PC-3 (cell line): Measurements from ENCODE around the gene LBHD2. TPM values are rescaled to one million over a fixed set of nuclear protein-coding genes. Genes with fewer than 3 reads are reported as not detected.

ENCODE experiments used
- ATAC-seq: fragments of 200-7000 bp; cut with Tn5 transposase; 2 replicates; pipeline ENCODE4 v1.9.1; 2020; ENCODE audit warnings: mild to moderate bottlenecking, moderate library complexity
- BruUV-seq: library from RNA; stranded (reverse); fragments of 400-500 nt; replicated peaks from 2 replicates; lab custom pipeline; 2021; lab: Mats Ljungman, UMichigan
- CTCF ChIA-PET: fragments of 300-600 bp; sonication (Branson Sonifier 250); formaldehyde crosslinking; loops from one replicate; lab custom pipeline; 2022; ENCODE audit warnings: antibody characterized with exemption; lab: Charles Lee
- POLR2A ChIA-PET: fragments of 300-600 bp; sonication (Branson Sonifier 250); formaldehyde crosslinking; loops from one replicate; lab custom pipeline; 2022; ENCODE audit warnings: antibody characterized with exemption; ENCODE audit not compliant: unreplicated experiment; lab: Charles Lee
- DNase-seq: peaks from one replicate; pipeline ENCODE4 v3.0.0-alpha.2; 2015
- H2AFZ ChIP-seq: fragments of 300-600 bp; sonication (generic); 2 replicates; pipeline ENCODE4 v1.6.0; 2016; ENCODE audit warnings: antibody characterized with exemption, low read length
- H3F3A ChIP-seq: fragments of 300-600 bp; sonication (generic); one replicate; pipeline ENCODE4 v1.6.0; 2017; ENCODE audit warnings: antibody characterized with exemption, low read length, control low read depth, mild to moderate bottlenecking; ENCODE audit not compliant: unreplicated experiment
- H3K27ac ChIP-seq: fragments of 300-600 bp; sonication (generic); 2 replicates; pipeline ENCODE4 v1.5.1; 2016; ENCODE audit warnings: mild to moderate bottlenecking, low read length
- H3K27me3 ChIP-seq: fragments of 300-600 bp; sonication (generic); 2 replicates; pipeline ENCODE4 v1.6.1; 2016; ENCODE audit warnings: low read length, mixed read lengths
- H3K36me3 ChIP-seq: fragments of 300-600 bp; sonication (generic); 2 replicates; pipeline ENCODE4 v1.6.1; 2016; ENCODE audit warnings: low read depth, mixed run types, low read length, mixed read lengths
- H3K4me1 ChIP-seq: fragments of 300-600 bp; sonication (generic); 2 replicates; pipeline ENCODE4 v1.5.1; 2016; ENCODE audit warnings: low read length; ENCODE audit not compliant: insufficient read depth
- H3K4me2 ChIP-seq: fragments of 300-600 bp; sonication (generic); 2 replicates; pipeline ENCODE4 v1.6.0; 2016; ENCODE audit warnings: low read length
- H3K4me3 ChIP-seq: fragments of 300-600 bp; sonication (generic); 2 replicates; pipeline ENCODE4 v1.5.1; 2016; ENCODE audit warnings: mild to moderate bottlenecking, low read length, mixed read lengths
- H3K79me2 ChIP-seq: fragments of 300-600 bp; sonication (generic); 2 replicates; pipeline ENCODE4 v1.6.1; 2017; ENCODE audit warnings: low read length, mixed read lengths
- H3K9ac ChIP-seq: fragments of 300-600 bp; sonication (generic); 2 replicates; pipeline ENCODE4 v1.6.0; 2016; ENCODE audit warnings: mild to moderate bottlenecking, low read length
- H3K9me2 ChIP-seq: fragments of 300-600 bp; sonication (generic); replicated peaks from 2 replicates; pipeline ENCODE4 v1.6.1; 2016; ENCODE audit warnings: mixed run types, low read length, mixed read lengths
- H3K9me3 ChIP-seq: fragments of 300-600 bp; sonication (generic); 2 replicates; pipeline ENCODE4 v1.6.1; 2016; ENCODE audit warnings: low read length, mixed read lengths
- H4K20me1 ChIP-seq: fragments of 300-600 bp; sonication (generic); 2 replicates; pipeline ENCODE4 v1.6.1; 2016; ENCODE audit warnings: low read length, mixed read lengths
- CTCF ChIP-seq: fragments of 300-600 bp; sonication (generic); conservative IDR thresholded peaks from 2 replicates; pipeline ENCODE4 v1.5.1; 2017; ENCODE audit warnings: antibody characterized with exemption, low read depth, mild to moderate bottlenecking, low read length
- EZH2 ChIP-seq: fragments of 300-600 bp; sonication (generic); IDR thresholded peaks from one replicate; pipeline ENCODE4 v1.6.1; 2017; ENCODE audit warnings: antibody characterized with exemption, mild to moderate bottlenecking, low read length; ENCODE audit not compliant: unreplicated experiment
- EZH2phosphoT487 ChIP-seq: fragments of 300-600 bp; sonication (generic); IDR thresholded peaks from 2 replicates; pipeline ENCODE4 v1.6.1; 2018; ENCODE audit warnings: mild to moderate bottlenecking, antibody characterized with exemption, low read length, borderline replicate concordance
- intact Hi-C: fragments of 100-400 bp; cut with micrococcal nuclease; formaldehyde crosslinking; loops from 2 replicates; pipeline ENCODE4 v1.9.0; 2023
- total RNA-seq: library from RNA; depleted of rRNA; stranded (reverse); fragments of >200 nt; gene quantifications from 2 replicates; pipeline ENCODE4 v1.2.3, GENCODE V29; 2014

Gene LBHD2
- total RNA-seq, 1 experiment from 2014 or later, result not detected

- TF ChIP-seq EZH2, result no peak
- TF ChIP-seq CTCF, result no peak
- no peak for TF ChIP-seq EZH2phosphoT487
- H3K4me3 ChIP-seq, result peak overlapping the region; percentile 32; the same call in 1 of the 2 replicates
- ATAC-seq (peak; percentile 27), DNase-seq (peak; percentile 81)
- H3K9me2 ChIP-seq, result no peaks in the 10 kb centered on the region
- intact Hi-C loops, result loop anchor here (5.0 kb wide), 1 partner anchor 163 kb away; no protein-coding TSS in a partner anchor
- 0 out of 2 replicates have a peak, but pooled peaks cover 6% of the 10 kb centered on the region for H4K20me1 ChIP-seq
- peaks cover 54% of the 10 kb centered on the region for H3K4me1 ChIP-seq
- H3K9ac ChIP-seq, result no peak overlapping the region
- no peaks in the 10 kb centered on the region for H3K27me3 ChIP-seq
- BruUV-seq, result no TSS peak
- no peaks in the 10 kb centered on the region for H3K9me3 ChIP-seq
- ChIA-PET POLR2A (interaction anchor here (0.5 kb wide), 1 partner anchor 206 kb away, joined by 9 read pairs; no protein-coding TSS in a partner anchor), CTCF (interaction anchor here (0.7 kb wide), 1 partner anchor 24 kb away, joined by 3 read pairs; no protein-coding TSS in a partner anchor)
- no peak overlapping the region for H2AFZ ChIP-seq
- H3K79me2 ChIP-seq, result peaks cover 32% of the 10 kb centered on the region
- H3K36me3 ChIP-seq, result peaks cover 19% of the 10 kb centered on the region
- peak overlapping the region; percentile 73 for H3K4me2 ChIP-seq
- peaks cover 3% of the 10 kb centered on the region for H3F3A ChIP-seq
- H3K27ac ChIP-seq, result peak overlapping the region; percentile 73
Observed at GRCh38 chr14:103129301-103130016, 45.4 kb downstream of the LBHD2 start.

GRCh38 chr14:103130017-103130764 is 46.2 kb downstream of the LBHD2 start:
- no peaks in the 10 kb centered on the region for H3K9me2 ChIP-seq
- DNase-seq (no peak), ATAC-seq (no peak)
- H3K4me3 ChIP-seq, result peak overlapping the region; percentile 32; the same call in 1 of the 2 replicates
- POLR2A ChIA-PET, result interaction anchor here (0.5 kb wide), 1 partner anchor 206 kb away, joined by 9 read pairs; no protein-coding TSS in a partner anchor
- peaks cover 3% of the 10 kb centered on the region for H3F3A ChIP-seq
- no peak overlapping the region for H3K9ac ChIP-seq
- H3K9me3 ChIP-seq, result no peaks in the 10 kb centered on the region
- peak overlapping the region; percentile 73 for H3K4me2 ChIP-seq
- H3K27ac ChIP-seq, result peak overlapping the region; percentile 73
- intact Hi-C loops, result no loop called here
- 0 out of 2 replicates have a peak, but pooled peaks cover 6% of the 10 kb centered on the region for H4K20me1 ChIP-seq
- no peaks in the 10 kb centered on the region for H3K27me3 ChIP-seq
- no peak for TF ChIP-seq EZH2
- H3K79me2 ChIP-seq, result peaks cover 25% of the 10 kb centered on the region
- BruUV-seq, result no TSS peak
- CTCF ChIA-PET, result interaction anchor here (1.4 kb wide), 1 partner anchor 25 kb away, joined by 5 read pairs; no protein-coding TSS in a partner anchor
- H3K4me1 ChIP-seq, result peaks cover 47% of the 10 kb centered on the region
- no peak overlapping the region for H2AFZ ChIP-seq
- H3K36me3 ChIP-seq, result peaks cover 25% of the 10 kb centered on the region

- H4K20me1 ChIP-seq, result 0 out of 2 replicates have a peak, but pooled peaks cover 4% of the 10 kb centered on the region
- DNase-seq (peak; percentile 65), ATAC-seq (no peak)
- H3K4me1 ChIP-seq, result peaks cover 49% of the 10 kb centered on the region
- H3K9me3 ChIP-seq, result no peaks in the 10 kb centered on the region
- peak overlapping the region; percentile 73; the same call in 1 of the 2 replicates for H3K4me2 ChIP-seq
- no TSS peak for BruUV-seq
- no peak overlapping the region for H3K4me3 ChIP-seq
- H3K79me2 ChIP-seq, result peaks cover 17% of the 10 kb centered on the region
- intact Hi-C loops, result no loop called here
- peak overlapping the region; percentile 73; the same call in 1 of the 2 replicates for H3K27ac ChIP-seq
- POLR2A ChIA-PET, result no interaction called here
- H3K9ac ChIP-seq, result no peak overlapping the region
- peaks cover 28% of the 10 kb centered on the region for H3K36me3 ChIP-seq
- H2AFZ ChIP-seq, result no peak overlapping the region
- CTCF ChIA-PET, result interaction anchor here (0.6 to 1.4 kb wide), 2 partner anchors 26 to 145 kb away, joined by 5 to 7 read pairs; no protein-coding TSS in a partner anchor
- no peaks in the 10 kb centered on the region for H3K9me2 ChIP-seq
- no peaks in the 10 kb centered on the region for H3K27me3 ChIP-seq
- peaks cover 3% of the 10 kb centered on the region for H3F3A ChIP-seq
- TF ChIP-seq CTCF (no peak), EZH2 (no peak), EZH2phosphoT487 (no peak)
Observed at GRCh38 chr14:103130965-103131364, 47.0 kb downstream of the LBHD2 start.
